Measurements from ENCODE around the gene TMEM100.
"Not testable (repeated sequence)": the region's sequence is repeated elsewhere in the genome, so short reads cannot be mapped to it uniquely, and the experiment has no call there.

TMEM100 gene

GRCh38 chr17:55680686-55681341 is 41.9 kb downstream of the TMEM100 start:
- DNase-seq = no peak

GRCh38 chr17:55677446-55677845 is 45.2 kb downstream of the TMEM100 start:
- no peak for DNase-seq

- DNase-seq = no peak
Observed at GRCh38 chr17:55676274-55676673, 46.4 kb downstream of the TMEM100 start.

GRCh38 chr17:55673743-55674506 is 48.7 kb downstream of the TMEM100 start:
- DNase-seq = no peak

GRCh38 chr17:55672585-55673501 is 49.8 kb downstream of the TMEM100 start:
- no peak for DNase-seq

- not testable (repeated sequence) for DNase-seq
Observed at GRCh38 chr17:55672010-55672409, 50.7 kb downstream of the TMEM100 start.
